HEK293 (cell line): ENCODE data around the gene ZNF595.
"Not testable (repeated sequence)": the region's sequence is repeated elsewhere in the genome, so short reads cannot be mapped to it uniquely, and the experiment has no call there.

ENCODE experiments used
- CTCF ChIA-PET: fragments of 350-600 bp; formaldehyde crosslinking; extraction: SDS; loops from one replicate; lab custom pipeline; 2021; ENCODE audit warnings: antibody characterized with exemption; lab: Yijun Ruan, JAX
- POLR2A ChIA-PET: fragments of 300-600 bp; formaldehyde crosslinking; extraction: SDS; loops from one replicate; lab custom pipeline; 2020; ENCODE audit warnings: antibody characterized with exemption, inconsistent platforms; lab: Yijun Ruan, JAX
- H3K27ac ChIP-seq: fragments of 200-500 bp; sonication (Bioruptor generic); 2 replicates; pipeline ENCODE4 v1.5.1; 2014; ENCODE audit warnings: low read depth, low read length, control low read depth, inconsistent platforms; ENCODE audit errors: extremely low read depth
- H3K36me3 ChIP-seq, 2 experiments: fragments of 200-500 bp in 1 of 2; sonication (Bioruptor generic) in 1 of 2; 1 replicate in 1 of 2; 2 replicates in 1 of 2; pipeline ENCODE4 v1.5.1; 2014 to 2017; ENCODE audit warnings: inconsistent platforms in 2 of 2, low read length in 2 of 2; ENCODE audit not compliant: control insufficient read depth in 2 of 2, insufficient read depth in 1 of 2
- H3K4me1 ChIP-seq: fragments of 200-500 bp; sonication (Bioruptor generic); 2 replicates; pipeline ENCODE4 v1.5.1; 2014; ENCODE audit warnings: mild to moderate bottlenecking, low read length, inconsistent platforms; ENCODE audit not compliant: control insufficient read depth, insufficient read depth
- H3K4me3 ChIP-seq: 2 replicates; pipeline ENCODE4 v1.5.1; 2011; ENCODE audit warnings: low read depth, mild to moderate bottlenecking, control low read depth, low read length, moderate library complexity
- H3K9me3 ChIP-seq: fragments of 200-500 bp; sonication (Bioruptor generic); 2 replicates; pipeline ENCODE4 v1.5.1; 2014; ENCODE audit warnings: low read depth, low read length, inconsistent platforms; ENCODE audit not compliant: control insufficient read depth, insufficient read depth
- GLI2 ChIP-seq: fragments of 450-650 bp; formaldehyde crosslinking; IDR thresholded peaks from 2 replicates; pipeline ENCODE4; 2017; ENCODE audit warnings: missing biosample characterization, missing genetic modification characterization, low read depth, borderline replicate concordance
- GLIS1 ChIP-seq: fragments of 450-650 bp; formaldehyde crosslinking; IDR thresholded peaks from 2 replicates; pipeline ENCODE4 v1.5.1; 2016; ENCODE audit warnings: missing biosample characterization, missing genetic modification characterization
- HOXD13 ChIP-seq: sonication (generic); formaldehyde crosslinking; IDR thresholded peaks from 2 replicates; pipeline ENCODE4 v1.8.0; 2022; ENCODE audit warnings: missing genetic modification reagents, borderline replicate concordance
- SETDB1 ChIP-seq: IDR thresholded peaks from one replicate; pipeline ENCODE4 v1.6.1; 2017; ENCODE audit warnings: mild to moderate bottlenecking, low read length, moderate library complexity, mixed read lengths; ENCODE audit not compliant: insufficient read length
- TRIM28 ChIP-seq: IDR thresholded peaks from 2 replicates; pipeline ENCODE4 v1.6.1; 2011; ENCODE audit warnings: low read length, control low read depth, borderline replicate concordance
- ZNF140 ChIP-seq: fragments of 450-650 bp; formaldehyde crosslinking; IDR thresholded peaks from 2 replicates; pipeline ENCODE4 v1.5.1; 2016; ENCODE audit warnings: missing biosample characterization, missing genetic modification characterization
- ZNF23 ChIP-seq: fragments of 450-650 bp; formaldehyde crosslinking; IDR thresholded peaks from 2 replicates; pipeline ENCODE4 v1.5.1; 2016; ENCODE audit warnings: missing biosample characterization, missing genetic modification characterization, borderline replicate concordance
- ZNF274 ChIP-seq, 2 experiments: fragments of 200-500 bp in 1 of 2; fragments of 450-650 bp in 1 of 2; sonication (Bioruptor generic) in 1 of 2; formaldehyde crosslinking in 1 of 2; IDR thresholded peaks; 2 replicates each; pipeline versions ENCODE4 v1.5.1 to v1.6.1; 2014 to 2016; ENCODE audit warnings: borderline replicate concordance in 1 of 2, inconsistent platforms in 1 of 2, low read length in 1 of 2, missing biosample characterization in 1 of 2, missing genetic modification characterization in 1 of 2
- ZNF549 ChIP-seq: fragments of 450-650 bp; IDR thresholded peaks from 2 replicates; pipeline ENCODE4 v1.5.1; 2018; ENCODE audit warnings: missing biosample characterization, missing genetic modification characterization, mild to moderate bottlenecking, inconsistent platforms, moderate library complexity
- ZNF558 ChIP-seq: fragments of 450-650 bp; formaldehyde crosslinking; IDR thresholded peaks from 2 replicates; pipeline ENCODE4 v1.5.1; 2016; ENCODE audit warnings: missing biosample characterization, missing genetic modification characterization
- TF ChIP-seq, protein P1 (sequence below): fragments of 450-650 bp; formaldehyde crosslinking; IDR thresholded peaks from 2 replicates; pipeline ENCODE4 v1.5.1; 2016; ENCODE audit warnings: missing biosample characterization, missing genetic modification characterization
- TF ChIP-seq, protein P2 (sequence below): fragments of 450-650 bp; formaldehyde crosslinking; IDR thresholded peaks from 2 replicates; pipeline ENCODE4 v1.5.1; 2016; ENCODE audit warnings: missing biosample characterization, missing genetic modification characterization

Gene ZNF595

DNA sequence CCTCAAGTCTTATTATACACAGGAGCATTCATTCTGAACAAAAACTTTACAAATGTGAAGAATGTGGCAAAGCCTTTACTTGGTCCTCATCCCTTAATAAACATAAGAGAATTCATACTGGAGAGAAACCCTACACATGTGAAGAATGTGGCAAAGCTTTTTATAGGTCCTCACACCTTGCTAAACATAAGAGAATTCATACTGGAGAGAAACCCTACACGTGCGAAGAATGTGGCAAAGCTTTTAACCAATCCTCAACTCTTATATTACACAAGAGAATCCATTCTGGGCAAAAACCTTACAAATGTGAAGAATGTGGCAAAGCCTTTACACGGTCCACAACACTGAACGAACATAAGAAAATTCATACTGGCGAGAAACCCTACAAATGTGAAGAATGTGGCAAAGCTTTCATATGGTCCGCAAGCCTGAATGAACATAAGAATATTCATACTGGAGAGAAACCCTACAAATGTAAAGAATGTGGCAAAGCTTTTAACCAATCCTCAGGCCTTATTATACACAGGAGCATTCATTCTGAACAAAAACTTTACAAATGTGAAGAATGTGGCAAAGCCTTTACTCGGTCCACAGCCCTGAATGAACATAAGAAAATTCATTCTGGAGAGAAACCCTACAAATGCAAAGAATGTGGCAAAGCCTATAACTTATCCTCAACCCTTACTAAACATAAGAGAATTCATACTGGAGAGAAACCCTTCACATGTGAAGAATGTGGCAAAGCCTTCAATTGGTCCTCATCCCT is 33.6 kb downstream of the ZNF595 start:
- CTCF ChIA-PET, result not testable (repeated sequence)

GRCh38 chr4:98386-98785 is 45.3 kb downstream of the ZNF595 start:
- no peak for TF ChIP-seq HOXD13
- no peak overlapping the region for H3K4me3 ChIP-seq
- no peaks in the 10 kb centered on the region for H3K36me3 ChIP-seq
- no peaks in the 10 kb centered on the region for H3K9me3 ChIP-seq
- ChIA-PET POLR2A (no interaction called here), CTCF (no interaction called here)
- no peak overlapping the region for H3K27ac ChIP-seq
- no peaks in the 10 kb centered on the region for H3K4me1 ChIP-seq

More for the DNA sequence above, 33.6 kb downstream of the ZNF595 start:
- TF ChIP-seq ZNF274 (IDR thresholded peaks at IDR 0.05; ENCODE audit: low read length), result not testable (repeated sequence)
- TF ChIP-seq ZNF274 (tag by site-specific recombination; IDR thresholded peaks at IDR 0.05; ENCODE audit: borderline replicate concordance) (peak; percentile 80; the same call in 1 of the 2 replicates), SETDB1 (peak; percentile 90)
- TF ChIP-seq, all 188 proteins: peak for 2; not testable (repeated sequence) for 186
- POLR2A ChIA-PET, H3K4me3 ChIP-seq, H3K9me3 ChIP-seq, H3K36me3 ChIP-seq, H3K27ac ChIP-seq, H3K4me1 ChIP-seq: not testable (repeated sequence)

DNA sequence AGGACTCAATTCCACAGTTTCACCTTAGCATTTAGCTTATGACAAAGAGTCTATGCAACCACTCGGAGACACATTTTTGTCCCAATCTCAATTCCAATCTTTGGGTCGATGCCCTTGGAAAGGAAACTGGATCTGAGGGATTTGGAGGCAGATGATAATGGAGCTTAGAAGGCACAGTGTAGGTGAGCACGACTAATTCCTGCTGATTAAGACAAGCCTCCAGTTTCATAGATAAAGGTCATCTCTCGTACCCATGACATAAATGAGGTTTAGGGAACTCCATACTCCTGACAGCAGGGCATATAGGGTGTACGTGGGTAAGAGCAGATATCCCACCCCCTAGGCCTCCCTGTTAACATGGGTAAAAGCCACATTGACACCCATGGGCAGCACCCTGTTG is 46.7 kb downstream of the ZNF595 start:
- Histone ChIP-seq H3K4me1 (no peaks in the 10 kb centered on the region), H3K9me3 (no peaks in the 10 kb centered on the region), H3K36me3 (no peaks in the 10 kb centered on the region), H3K4me3 (no peak overlapping the region), H3K27ac (no peak overlapping the region)
- TF ChIP-seq ZNF23 (tag by site-specific recombination) (no peak), ZNF558 (no peak), SETDB1 (peak; percentile 60), TRIM28 (peak; percentile 88; the same call in 1 of the 2 replicates), ZNF140 (tag by site-specific recombination) (peak; percentile 4; the same call in 1 of the 2 replicates), GLI2 (no peak)
- TF ChIP-seq, protein P1, sequence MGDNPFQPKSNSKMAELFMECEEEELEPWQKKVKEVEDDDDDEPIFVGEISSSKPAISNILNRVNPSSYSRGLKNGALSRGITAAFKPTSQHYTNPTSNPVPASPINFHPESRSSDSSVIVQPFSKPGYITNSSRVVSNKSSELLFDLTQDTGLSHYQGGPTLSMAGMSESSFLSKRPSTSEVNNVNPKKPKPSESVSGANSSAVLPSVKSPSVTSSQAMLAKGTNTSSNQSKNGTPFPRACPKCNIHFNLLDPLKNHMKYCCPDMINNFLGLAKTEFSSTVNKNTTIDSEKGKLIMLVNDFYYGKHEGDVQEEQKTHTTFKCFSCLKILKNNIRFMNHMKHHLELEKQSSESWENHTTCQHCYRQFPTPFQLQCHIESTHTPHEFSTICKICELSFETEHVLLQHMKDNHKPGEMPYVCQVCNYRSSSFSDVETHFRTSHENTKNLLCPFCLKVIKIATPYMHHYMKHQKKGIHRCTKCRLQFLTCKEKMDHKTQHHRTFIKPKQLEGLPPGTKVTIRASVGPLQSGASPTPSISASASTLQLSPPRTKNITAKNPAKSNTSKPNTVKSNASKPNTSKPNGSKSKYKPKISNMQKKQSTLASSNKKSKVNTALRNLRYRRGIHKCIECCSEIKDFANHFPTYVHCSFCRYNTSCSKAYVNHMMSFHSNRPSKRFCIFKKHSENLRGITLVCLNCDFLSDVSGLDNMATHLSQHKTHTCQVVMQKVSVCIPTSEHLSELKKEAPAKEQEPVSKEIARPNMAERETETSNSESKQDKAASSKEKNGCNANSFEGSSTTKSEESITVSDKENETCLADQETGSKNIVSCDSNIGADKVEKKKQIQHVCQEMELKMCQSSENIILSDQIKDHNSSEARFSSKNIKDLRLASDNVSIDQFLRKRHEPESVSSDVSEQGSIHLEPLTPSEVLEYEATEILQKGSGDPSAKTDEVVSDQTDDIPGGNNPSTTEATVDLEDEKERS (tag by site-specific recombination), result peak; percentile 84
- POLR2A ChIA-PET, result no interaction called here
- CTCF ChIA-PET, result no interaction called here

- ChIA-PET CTCF (no interaction called here), POLR2A (no interaction called here)
- Histone ChIP-seq H3K4me1 (no peaks in the 10 kb centered on the region), H3K27ac (no peak overlapping the region), H3K9me3 (no peaks in the 10 kb centered on the region), H3K4me3 (no peak overlapping the region), H3K36me3 (no peaks in the 10 kb centered on the region)
- TF ChIP-seq GLIS1 (tag by site-specific recombination), result no peak
- TF ChIP-seq ZNF549 (tag by site-specific recombination), result no peak
- TF ChIP-seq, protein P2, sequence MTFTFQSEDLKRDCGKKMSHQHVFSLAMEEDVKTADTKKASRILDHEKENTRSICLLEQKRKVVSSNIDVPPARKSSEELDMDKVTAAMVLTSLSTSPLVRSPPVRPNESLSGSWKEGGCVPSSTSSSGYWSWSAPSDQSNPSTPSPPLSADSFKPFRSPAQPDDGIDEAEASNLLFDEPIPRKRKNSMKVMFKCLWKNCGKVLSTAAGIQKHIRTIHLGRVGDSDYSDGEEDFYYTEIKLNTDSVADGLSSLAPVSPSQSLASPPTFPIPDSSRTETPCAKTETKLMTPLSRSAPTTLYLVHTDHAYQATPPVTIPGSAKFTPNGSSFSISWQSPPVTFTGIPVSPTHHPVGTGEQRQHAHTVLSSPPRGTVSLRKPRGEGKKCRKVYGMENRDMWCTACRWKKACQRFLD (tag by site-specific recombination), result no peak
Measured at GRCh38 chr4:107083-107443, 53.9 kb downstream of the ZNF595 start.
